Activated CD8-positive, alpha-beta memory T cell treated with anti-CD3 and anti-CD28 coated beads for 48 hours (primary cell): ENCODE data around the gene TMEM223.
"Not testable (repeated sequence)": the region's sequence is repeated elsewhere in the genome, so short reads cannot be mapped to it uniquely, and the experiment has no call there.

Experiments
- DNase-seq, 3 experiments: peaks; one replicate each; pipeline ENCODE4 v3.0.0-alpha.2; 2020; ENCODE audit warnings: low read depth in 2 of 3, low spot score in 2 of 3

TMEM223 gene

DNA sequence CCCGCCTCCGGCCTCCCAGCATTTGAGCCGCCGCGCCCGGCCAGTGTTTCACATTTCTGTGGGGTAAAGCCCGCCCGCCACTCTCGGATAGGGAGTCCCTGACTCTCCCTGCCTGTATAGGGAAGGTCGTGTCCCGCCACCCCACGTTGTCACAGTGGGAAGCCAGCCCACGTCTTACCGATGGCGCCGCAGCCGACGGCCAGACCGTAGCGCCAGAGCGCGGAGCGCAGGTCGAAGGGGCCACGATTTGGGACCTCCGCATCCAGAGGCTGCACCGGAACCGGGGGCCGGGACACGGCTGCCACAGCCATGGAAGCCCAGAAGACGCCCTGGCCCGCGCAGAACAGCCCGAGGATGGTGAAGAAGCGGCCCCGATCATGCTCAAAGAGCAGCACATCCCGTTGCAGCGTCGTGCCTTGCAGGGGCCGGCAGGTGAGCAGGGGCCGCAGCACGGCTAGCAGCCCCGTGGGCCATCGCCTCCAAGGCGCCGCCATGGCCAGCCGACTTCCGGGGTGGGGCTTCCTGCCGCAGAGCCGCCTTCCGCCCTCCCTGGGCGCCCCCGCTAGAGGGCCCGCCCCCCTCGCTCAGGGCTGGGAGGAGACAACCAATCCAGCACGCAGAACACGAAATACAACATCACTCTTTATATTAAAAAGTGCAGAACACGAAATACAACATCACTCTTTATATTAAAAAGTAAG, at the start of gene TMEM223:
Gene TMEM223, minus strand, starts transcription at position 506 of the 701 bp plus-strand sequence. Its CDS starts 12 bp downstream, at position 494.
- DNase-seq = peak; percentile 76 to 81 (median 79)

DNA sequence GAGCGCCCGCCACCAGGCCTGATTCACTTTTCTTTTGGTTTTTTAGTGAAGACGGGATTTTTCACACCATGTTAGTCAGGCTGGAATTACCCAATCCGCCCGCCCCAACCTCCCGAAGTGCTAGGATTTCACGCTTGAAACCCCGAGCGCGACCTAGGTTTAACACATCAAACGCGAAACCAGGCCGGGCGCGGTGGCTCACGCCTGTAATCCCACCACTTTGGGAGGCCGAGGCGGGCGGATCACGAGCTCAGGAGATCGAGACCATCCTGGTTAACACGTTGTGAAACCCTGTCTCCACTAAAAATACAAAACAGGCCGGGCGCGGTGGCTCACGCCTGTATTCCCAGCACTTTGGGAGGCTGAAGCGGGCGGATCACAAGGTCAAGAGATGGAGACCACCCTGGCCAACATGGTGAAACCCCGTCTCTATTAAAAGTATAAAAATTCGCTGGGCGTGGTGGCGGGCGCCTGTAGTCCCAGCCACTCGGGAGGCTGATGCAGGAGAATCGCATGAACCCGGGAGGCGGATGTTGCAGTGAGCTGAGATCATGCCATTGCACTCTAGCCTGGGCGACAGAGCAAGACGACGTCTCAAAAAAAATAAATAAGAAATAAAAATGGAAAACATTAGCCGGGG, 49.0 kb upstream of the TMEM223 start:
- DNase-seq = peak in 2 of 3 experiments; percentile 56 to 65

DNA sequence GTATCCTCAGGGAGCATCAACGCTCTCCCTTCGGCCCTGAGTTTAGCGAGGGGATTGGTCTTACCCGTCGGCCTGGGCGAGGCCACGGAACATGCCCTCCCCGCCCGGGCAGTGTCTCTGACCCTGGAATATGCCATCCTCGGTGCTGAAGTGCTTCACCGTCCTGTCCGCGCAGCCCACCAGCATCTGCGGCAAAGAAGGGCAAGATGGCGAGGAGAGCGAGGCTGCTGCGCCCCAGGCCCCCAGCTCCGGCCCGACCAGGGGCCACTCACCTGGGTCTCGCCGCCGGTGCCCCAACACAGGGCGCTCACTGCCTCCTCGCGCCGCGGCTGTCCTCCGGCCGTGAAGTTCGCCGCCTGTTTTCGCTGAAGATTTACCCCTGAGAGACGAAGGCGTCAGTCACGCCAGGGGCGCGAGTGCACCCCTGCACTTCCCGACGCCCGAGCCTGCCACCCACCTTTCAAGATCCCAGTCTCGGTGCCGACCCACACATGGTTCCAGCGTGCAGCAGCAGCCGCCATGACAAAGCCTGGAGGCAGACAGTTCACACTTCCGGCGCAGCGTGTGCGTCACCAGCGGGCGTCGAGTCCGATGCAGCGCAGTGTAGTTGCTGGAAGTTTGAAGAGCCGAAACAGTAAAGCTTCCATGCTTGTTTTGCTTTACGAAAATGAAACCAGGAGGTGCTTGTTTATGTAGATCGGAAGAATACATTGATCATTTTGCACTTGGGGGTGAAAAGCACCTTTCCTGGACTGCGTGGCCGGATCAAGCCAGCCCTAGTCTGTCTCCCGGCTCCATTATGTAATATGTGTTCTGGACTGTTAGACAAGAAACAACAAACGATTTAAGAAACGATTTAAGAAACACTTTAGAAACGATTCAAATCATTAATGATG, 47.5 kb upstream of the TMEM223 start, which contains the start of gene WDR74:
Gene WDR74, minus strand, starts transcription at position 541 of the 896 bp plus-strand sequence. Its CDS starts 20 bp downstream, at position 521.
- DNase-seq = peak in 2 of 3 experiments; percentile 69 to 73

- no peak for DNase-seq
Observed at GRCh38 chr11:62835336-62835735, 43.5 kb upstream of the TMEM223 start.

DNA sequence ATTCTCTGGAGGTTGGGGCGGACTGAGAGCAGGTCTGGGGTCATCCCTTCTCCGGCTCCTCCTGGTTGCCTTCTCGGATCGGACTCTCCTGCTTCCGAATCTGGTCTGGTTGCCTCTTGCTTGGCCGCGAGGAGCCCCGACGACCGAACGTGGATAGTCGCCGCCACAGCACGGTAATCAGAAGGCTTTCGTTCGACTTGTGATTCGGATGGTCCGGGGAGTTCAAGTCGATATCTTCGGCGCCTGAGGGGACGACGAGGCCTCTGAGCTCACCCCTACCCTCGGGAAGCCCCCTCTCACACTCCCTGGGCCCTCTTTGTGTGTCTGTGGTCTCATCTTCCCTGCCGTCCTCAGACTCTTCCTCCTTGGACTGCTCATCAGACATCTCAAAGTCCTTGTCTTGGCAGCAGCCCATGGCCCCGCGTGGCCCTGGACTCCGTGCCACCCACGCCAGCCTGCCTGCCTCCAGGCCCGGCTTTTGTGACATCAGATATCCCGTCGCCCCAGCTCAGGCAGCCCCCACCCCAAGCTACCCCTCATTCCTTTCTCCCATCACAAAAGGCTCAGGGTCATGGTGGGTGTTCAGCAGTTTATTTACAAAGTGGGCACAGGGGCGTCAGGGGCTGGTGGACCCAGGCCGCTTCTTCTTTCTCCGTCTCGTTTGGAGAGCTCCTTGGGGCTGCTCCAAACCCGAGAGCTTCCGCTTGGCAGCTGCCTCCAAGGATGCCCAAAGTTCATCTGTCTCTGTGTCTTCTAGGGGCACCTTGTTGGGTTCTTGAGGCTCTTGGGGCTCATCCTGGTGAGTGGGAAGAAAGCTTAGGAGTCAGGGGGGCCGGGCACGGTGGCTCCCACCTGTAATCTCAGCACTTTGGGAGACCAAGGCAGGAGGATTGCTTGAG, 40.8 kb upstream of the TMEM223 start, which contains the start of gene TEX54:
Gene TEX54, minus strand, starts transcription at position 506 of the 899 bp plus-strand sequence.
- DNase-seq = no peak

GRCh38 chr11:62831520-62832335, 39.9 kb upstream of the TMEM223 start, which contains the start of gene STX5:
STX5 (minus strand) TSS chr11:62832051; CDS start chr11:62831243, 808 bp downstream.
- DNase-seq = peak; percentile 98 to 99 (median 98)

GRCh38 chr11:62830904-62831519, 39.2 kb upstream of the TMEM223 start:
- no peak for DNase-seq

DNA sequence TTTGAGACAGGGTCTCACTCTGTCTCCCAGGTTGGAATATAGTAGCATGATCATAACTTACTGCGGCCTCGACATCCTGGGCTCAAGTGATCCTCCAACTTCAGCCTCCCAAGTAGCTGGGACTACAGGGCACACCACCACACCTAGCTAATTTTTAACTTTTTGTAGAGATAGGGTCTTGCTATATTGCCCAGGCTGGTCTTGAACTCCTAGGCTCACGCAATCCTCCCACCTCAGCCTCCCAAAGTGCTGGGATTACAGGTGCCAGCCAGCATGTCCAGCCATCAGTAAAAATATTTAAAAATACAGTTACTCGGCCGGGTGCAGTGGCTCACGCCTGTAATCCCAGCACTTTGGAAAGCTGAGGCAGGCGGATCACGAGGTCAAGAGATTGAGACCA, 36.3 kb upstream of the TMEM223 start:
- not testable (repeated sequence) for DNase-seq

DNA sequence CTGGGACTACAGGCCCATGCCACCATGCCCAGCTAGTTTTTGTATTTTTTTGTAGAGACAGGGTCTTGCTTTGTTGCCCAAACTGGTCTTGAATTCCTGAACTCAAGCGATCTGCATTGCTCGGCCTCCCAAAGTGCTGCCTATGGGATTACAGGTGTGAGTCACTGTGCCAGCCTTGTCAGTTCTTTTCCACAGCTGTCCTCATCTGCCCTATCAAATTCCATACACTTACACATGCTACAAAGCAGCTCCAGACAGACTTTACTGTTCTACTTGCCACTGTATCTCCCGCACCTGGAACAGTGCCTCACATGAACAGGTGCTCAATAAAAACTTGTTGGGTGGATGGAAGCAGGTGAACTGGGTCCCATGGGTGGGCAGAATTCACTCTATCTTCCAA, 31.9 kb upstream of the TMEM223 start:
- DNase-seq = no peak

- no peak for DNase-seq
Observed at GRCh38 chr11:62817129-62817528, 25.3 kb upstream of the TMEM223 start.

- DNase-seq = no peak
Observed at GRCh38 chr11:62816557-62816956, 24.8 kb upstream of the TMEM223 start.

GRCh38 chr11:62811659-62812058, 19.9 kb upstream of the TMEM223 start:
- DNase-seq = no peak

DNA sequence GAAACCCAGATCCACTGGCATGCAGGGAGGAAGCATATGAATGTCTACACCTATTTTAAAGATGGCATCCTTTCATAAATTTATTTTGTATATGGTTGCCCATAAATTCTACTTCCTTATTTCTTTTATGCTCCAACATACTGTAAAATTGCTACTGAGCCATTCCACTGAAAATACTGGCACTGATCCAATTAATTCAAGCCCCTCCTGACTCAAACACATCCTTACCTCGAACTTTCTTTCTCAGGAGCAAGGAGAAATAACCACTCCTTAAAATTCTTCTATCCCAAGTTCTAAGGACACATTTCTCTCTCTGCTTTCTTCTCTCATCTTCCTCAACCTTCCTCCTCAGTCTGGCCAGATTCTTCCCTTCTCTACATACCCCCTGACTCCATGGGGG, 18.9 kb upstream of the TMEM223 start:
- no peak for DNase-seq

- no peak for DNase-seq
Observed at GRCh38 chr11:62806611-62807121, 14.9 kb upstream of the TMEM223 start.

GRCh38 chr11:62805961-62806441, 14.2 kb upstream of the TMEM223 start:
- no peak for DNase-seq

DNA sequence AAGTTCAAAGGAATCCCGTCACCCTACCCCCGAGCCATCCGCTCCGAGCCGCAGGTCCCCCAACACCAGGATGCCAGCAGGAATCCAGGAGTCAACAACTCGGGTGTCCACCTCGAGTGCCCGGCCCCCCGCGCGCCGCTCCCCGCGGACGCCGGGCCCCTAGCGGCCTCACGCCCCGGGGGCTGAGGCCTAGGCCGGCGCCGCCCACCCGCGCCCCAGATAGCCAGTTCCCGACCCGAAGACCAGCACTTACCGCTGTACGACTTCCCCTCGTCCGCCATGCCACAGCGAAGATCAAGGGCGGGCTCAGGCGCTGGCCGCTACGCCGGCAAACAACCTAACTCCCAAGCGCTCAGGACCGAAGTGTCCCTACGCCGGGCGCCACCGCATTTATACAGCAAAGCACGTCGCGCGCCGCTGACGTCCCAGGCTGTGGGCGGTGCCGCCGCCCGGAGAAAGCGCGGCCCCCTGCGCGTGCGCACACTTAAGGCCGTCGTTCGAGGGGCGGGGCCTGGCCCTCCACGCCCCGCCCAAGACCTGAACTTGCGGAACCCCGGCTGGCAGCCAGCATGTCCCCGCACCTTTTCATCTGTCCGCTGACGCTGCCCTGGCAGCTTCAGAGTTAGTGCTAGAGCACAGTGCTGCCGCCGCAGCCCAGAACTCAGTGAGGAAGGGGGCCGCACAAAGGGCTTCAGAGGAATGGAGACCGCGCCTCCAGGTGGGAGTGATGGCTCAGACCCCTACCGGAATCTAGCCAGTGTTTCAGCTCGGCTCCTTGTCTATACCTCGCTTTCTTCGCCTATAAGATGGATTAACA, 13.5 kb upstream of the TMEM223 start, which contains the start of gene NXF1:
Gene NXF1, minus strand, starts transcription at position 365 of the 817 bp plus-strand sequence. Its CDS starts 84 bp downstream, at position 281.
- peak; percentile 93 to 99 (median 98) for DNase-seq

- no peak for DNase-seq
Observed at GRCh38 chr11:62804310-62805075, 12.7 kb upstream of the TMEM223 start.
